ENCODE results near the gene CEP41.

The CEP41 gene

GRCh38 chr7:130488392-130489139 lies 47.8 kb upstream of the CEP41 start:
- Histone ChIP-seq H2AFZ (ENCODE audit: low read length) (no peak overlapping the region), H2BK12ac (ENCODE audit: low read length) (no peak overlapping the region), H4K91ac (ENCODE audit: low read depth, low read length, poor library complexity) (no peak overlapping the region), H3K4me3 (ENCODE audit: low read length in 2 of 2) (no peak overlapping the region), H4K8ac (ENCODE audit: low read depth, low read length) (no peak overlapping the region), H3K14ac (ENCODE audit: low read length) (no peak overlapping the region), H3K79me1 (ENCODE audit: low read depth, low read length) (peaks cover 11% of the 10 kb centered on the region), H3K9me3 (replicated peaks in 1 of 2; ENCODE audit: control insufficient read depth in 2 of 2, insufficient read depth in 1 of 2, low read depth in 1 of 2, low read length in 2 of 2) (peaks cover 9 to 10% of the 10 kb centered on the region in 2 donors), H2AK5ac (ENCODE audit: low read depth, low read length) (no peak overlapping the region), H3K27me3 (ENCODE audit: control insufficient read depth in 3 of 3, insufficient read depth in 3 of 3, low read depth in 1 of 3, low read length in 3 of 3) (no peaks in the 10 kb centered on the region), H3K4me2 (ENCODE audit: insufficient read depth, low read length, poor library complexity, severe bottlenecking) (no peak overlapping the region), H3K23ac (ENCODE audit: low read depth, low read length, poor library complexity) (no peak overlapping the region), H3K36me3 (replicated peaks in 1 of 2; ENCODE audit: control insufficient read depth in 2 of 2, insufficient read depth in 2 of 2, low read length in 2 of 2) (peaks cover 0 to 2% of the 10 kb centered on the region in 2 donors), H3K4me1 (ENCODE audit: control insufficient read depth in 2 of 2, insufficient read depth in 1 of 2, low read depth in 1 of 2, low read length in 2 of 2) (peaks cover 0 to 4% of the 10 kb centered on the region in 2 donors), H3K18ac (ENCODE audit: low read length) (no peak overlapping the region), H3K4ac (ENCODE audit: low read length) (no peak overlapping the region), H2BK120ac (ENCODE audit: low read depth, low read length) (no peak overlapping the region), H3K9ac (ENCODE audit: low read depth, low read length, poor library complexity) (no peak overlapping the region), H2BK5ac (ENCODE audit: low read length) (no peak overlapping the region), H2BK15ac (ENCODE audit: low read length) (no peak overlapping the region), H3K27ac (replicated peaks; ENCODE audit: low read length) (peak overlapping the region; percentile 76)
- no peak for DNase-seq (ENCODE audit: low spot score)
- WGBS, 2 donors (ENCODE audit: extremely low coverage in 2 of 2, insufficient read length in 2 of 2, insufficient replicate concordance in 1 of 2), result no CpG with 5 or more reads among the region's 7 CpGs

GRCh38 chr7:130486954-130487436 lies 46.2 kb upstream of the CEP41 start:
- Histone ChIP-seq H3K36me3 (replicated peaks in 1 of 2; ENCODE audit: control insufficient read depth in 2 of 2, insufficient read depth in 2 of 2, low read length in 2 of 2) (no peaks in the 10 kb centered on the region), H3K14ac (ENCODE audit: low read length) (no peak overlapping the region), H3K27ac (replicated peaks; ENCODE audit: low read length) (no peak overlapping the region), H3K18ac (ENCODE audit: low read length) (peak overlapping the region; percentile 97), H3K4me3 (ENCODE audit: low read length in 2 of 2) (peak overlapping the region in 1 of 2 donors; percentile 97), H2BK5ac (ENCODE audit: low read length) (peak overlapping the region; percentile 62), H3K9me3 (replicated peaks in 1 of 2; ENCODE audit: control insufficient read depth in 2 of 2, insufficient read depth in 1 of 2, low read depth in 1 of 2, low read length in 2 of 2) (peaks cover 0 to 5% of the 10 kb centered on the region in 2 donors), H2BK120ac (ENCODE audit: low read depth, low read length) (no peak overlapping the region), H3K79me1 (ENCODE audit: low read depth, low read length) (peaks cover 11% of the 10 kb centered on the region), H3K9ac (ENCODE audit: low read depth, low read length, poor library complexity) (peak overlapping the region; percentile 96), H3K23ac (ENCODE audit: low read depth, low read length, poor library complexity) (peak overlapping the region; percentile 82), H3K4me2 (ENCODE audit: insufficient read depth, low read length, poor library complexity, severe bottlenecking) (peak overlapping the region; percentile 88), H3K27me3 (ENCODE audit: control insufficient read depth in 3 of 3, insufficient read depth in 3 of 3, low read depth in 1 of 3, low read length in 3 of 3) (no peaks in the 10 kb centered on the region), H4K91ac (ENCODE audit: low read depth, low read length, poor library complexity) (peak overlapping the region; percentile 98), H2BK12ac (ENCODE audit: low read length) (peak overlapping the region; percentile 36), H2BK15ac (ENCODE audit: low read length) (peak overlapping the region; percentile 71), H2AK5ac (ENCODE audit: low read depth, low read length) (peak overlapping the region; percentile 93), H3K4ac (ENCODE audit: low read length) (no peak overlapping the region), H4K8ac (ENCODE audit: low read depth, low read length) (no peak overlapping the region), H2AFZ (ENCODE audit: low read length) (no peak overlapping the region), H3K4me1 (ENCODE audit: control insufficient read depth in 2 of 2, insufficient read depth in 1 of 2, low read depth in 1 of 2, low read length in 2 of 2) (peaks cover 0 to 4% of the 10 kb centered on the region in 2 donors)
- no peak for DNase-seq (ENCODE audit: low spot score)
- no CpG with 5 or more reads among the region's 6 CpGs for WGBS, 2 donors (ENCODE audit: extremely low coverage in 2 of 2, insufficient read length in 2 of 2, insufficient replicate concordance in 1 of 2)

DNA sequence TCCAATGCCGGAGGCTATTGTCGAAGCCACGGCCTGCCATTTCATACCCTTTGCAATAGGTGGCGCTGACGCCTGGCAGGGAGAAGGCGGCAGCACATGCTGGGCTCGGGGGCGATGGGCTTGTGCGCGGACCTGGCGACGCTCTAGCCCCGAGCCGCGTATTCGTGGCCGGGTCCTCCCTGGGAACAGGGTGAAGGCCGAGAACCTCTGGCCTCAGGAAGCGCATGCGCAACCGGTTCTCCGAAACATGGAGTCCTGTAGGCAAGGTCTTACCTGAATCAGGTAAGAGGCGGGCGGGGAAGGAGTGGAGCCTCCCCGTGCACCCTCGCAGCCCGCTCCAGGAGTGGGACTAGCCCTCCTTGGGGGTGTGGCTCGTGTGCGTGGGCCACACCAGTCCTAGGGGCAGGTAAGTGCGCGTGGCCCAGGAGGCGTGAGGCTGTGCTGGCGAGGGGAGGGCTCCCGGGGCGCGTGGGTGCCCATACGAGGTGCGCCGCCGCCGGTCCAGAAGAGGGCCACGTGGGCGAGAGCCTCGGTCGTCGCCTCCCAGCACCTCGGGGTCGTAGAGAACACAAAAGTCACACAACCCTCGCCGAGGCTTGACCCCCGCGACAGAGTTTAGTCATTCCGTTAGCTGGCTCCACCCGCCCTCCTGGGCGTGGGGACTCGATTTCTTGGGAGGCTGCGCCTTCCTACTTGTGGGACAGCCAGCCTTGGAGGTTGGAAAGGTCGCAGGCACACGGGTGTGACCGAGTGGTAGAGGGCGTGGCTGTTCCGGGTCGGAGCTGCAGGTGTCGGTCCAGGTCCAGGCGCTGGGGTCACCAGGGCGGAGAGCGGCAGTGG lies 45.5 kb upstream of the CEP41 start:
- no peak overlapping the region for H2AFZ ChIP-seq (ENCODE audit: low read length)
- H2BK5ac ChIP-seq (ENCODE audit: low read length), result peak overlapping the region; percentile 62
- peaks cover 0 to 4% of the 10 kb centered on the region in 2 donors for H3K9me3 ChIP-seq (replicated peaks in 1 of 2; ENCODE audit: control insufficient read depth in 2 of 2, insufficient read depth in 1 of 2, low read depth in 1 of 2, low read length in 2 of 2)
- no peak overlapping the region for H3K4ac ChIP-seq (ENCODE audit: low read length)
- H3K4me1 ChIP-seq (ENCODE audit: control insufficient read depth in 2 of 2, insufficient read depth in 1 of 2, low read depth in 1 of 2, low read length in 2 of 2), result peaks cover 0 to 7% of the 10 kb centered on the region in 2 donors
- H3K27ac ChIP-seq (replicated peaks; ENCODE audit: low read length), result no peak overlapping the region
- no peak overlapping the region for H2BK120ac ChIP-seq (ENCODE audit: low read depth, low read length)
- peak overlapping the region; percentile 96 for H3K9ac ChIP-seq (ENCODE audit: low read depth, low read length, poor library complexity)
- H4K91ac ChIP-seq (ENCODE audit: low read depth, low read length, poor library complexity), result peak overlapping the region; percentile 98
- peak overlapping the region; percentile 71 for H2BK15ac ChIP-seq (ENCODE audit: low read length)
- WGBS, 2 donors (ENCODE audit: extremely low coverage in 2 of 2, insufficient read length in 2 of 2, insufficient replicate concordance in 1 of 2), result no CpG with 5 or more reads among the region's 67 CpGs
- peak overlapping the region; percentile 88 for H3K4me2 ChIP-seq (ENCODE audit: insufficient read depth, low read length, poor library complexity, severe bottlenecking)
- H3K23ac ChIP-seq (ENCODE audit: low read depth, low read length, poor library complexity), result peak overlapping the region; percentile 82
- no peaks in the 10 kb centered on the region for H3K36me3 ChIP-seq (replicated peaks in 1 of 2; ENCODE audit: control insufficient read depth in 2 of 2, insufficient read depth in 2 of 2, low read length in 2 of 2)
- peak overlapping the region in 1 of 2 donors; percentile 97 for H3K4me3 ChIP-seq (ENCODE audit: low read length in 2 of 2)
- peak; percentile 71 for DNase-seq (ENCODE audit: low spot score)
- peaks cover 7% of the 10 kb centered on the region for H3K79me1 ChIP-seq (ENCODE audit: low read depth, low read length)
- H2AK5ac ChIP-seq (ENCODE audit: low read depth, low read length), result peak overlapping the region; percentile 93
- no peak overlapping the region for H3K14ac ChIP-seq (ENCODE audit: low read length)
- H2BK12ac ChIP-seq (ENCODE audit: low read length), result peak overlapping the region; percentile 36
- H3K27me3 ChIP-seq (ENCODE audit: control insufficient read depth in 3 of 3, insufficient read depth in 3 of 3, low read depth in 1 of 3, low read length in 3 of 3), result no peaks in the 10 kb centered on the region
- no peak overlapping the region for H4K8ac ChIP-seq (ENCODE audit: low read depth, low read length)
- H3K18ac ChIP-seq (ENCODE audit: low read length), result peak overlapping the region; percentile 97

GRCh38 chr7:130485734-130486113 lies 44.9 kb upstream of the CEP41 start:
- Histone ChIP-seq H3K27ac (replicated peaks; ENCODE audit: low read length) (no peak overlapping the region), H3K18ac (ENCODE audit: low read length) (no peak overlapping the region), H2AFZ (ENCODE audit: low read length) (no peak overlapping the region), H2BK15ac (ENCODE audit: low read length) (no peak overlapping the region), H3K4ac (ENCODE audit: low read length) (no peak overlapping the region), H3K9ac (ENCODE audit: low read depth, low read length, poor library complexity) (no peak overlapping the region), H2BK12ac (ENCODE audit: low read length) (no peak overlapping the region), H4K91ac (ENCODE audit: low read depth, low read length, poor library complexity) (no peak overlapping the region), H3K23ac (ENCODE audit: low read depth, low read length, poor library complexity) (no peak overlapping the region), H2BK5ac (ENCODE audit: low read length) (no peak overlapping the region), H3K36me3 (replicated peaks in 1 of 2; ENCODE audit: control insufficient read depth in 2 of 2, insufficient read depth in 2 of 2, low read length in 2 of 2) (no peaks in the 10 kb centered on the region), H3K4me2 (ENCODE audit: insufficient read depth, low read length, poor library complexity, severe bottlenecking) (peak overlapping the region; percentile 88), H3K4me1 (ENCODE audit: control insufficient read depth in 2 of 2, insufficient read depth in 1 of 2, low read depth in 1 of 2, low read length in 2 of 2) (peaks cover 0 to 7% of the 10 kb centered on the region in 2 donors), H3K4me3 (ENCODE audit: low read length in 2 of 2) (no peak overlapping the region), H3K27me3 (ENCODE audit: control insufficient read depth in 3 of 3, insufficient read depth in 3 of 3, low read depth in 1 of 3, low read length in 3 of 3) (no peaks in the 10 kb centered on the region), H2BK120ac (ENCODE audit: low read depth, low read length) (no peak overlapping the region), H3K79me1 (ENCODE audit: low read depth, low read length) (peaks cover 6% of the 10 kb centered on the region), H2AK5ac (ENCODE audit: low read depth, low read length) (no peak overlapping the region), H3K9me3 (replicated peaks in 1 of 2; ENCODE audit: control insufficient read depth in 2 of 2, insufficient read depth in 1 of 2, low read depth in 1 of 2, low read length in 2 of 2) (peaks cover 0 to 2% of the 10 kb centered on the region in 2 donors), H3K14ac (ENCODE audit: low read length) (no peak overlapping the region), H4K8ac (ENCODE audit: low read depth, low read length) (no peak overlapping the region)
- DNase-seq (ENCODE audit: low spot score), result no peak
- WGBS, 2 donors (ENCODE audit: extremely low coverage in 2 of 2, insufficient read length in 2 of 2, insufficient replicate concordance in 1 of 2), result no CpG with 5 or more reads among the region's 11 CpGs
